GM18517 (cell line): ENCODE results near the gene PTPRJ.

Experiments
- ATAC-seq: cut with Tn5 transposase; IDR thresholded peaks from one replicate; pipeline ENCODE4 v1.9.1; 2021; ENCODE audit warnings: mild to moderate bottlenecking, moderate library complexity; ENCODE audit not compliant: unreplicated experiment

Gene PTPRJ

DNA sequence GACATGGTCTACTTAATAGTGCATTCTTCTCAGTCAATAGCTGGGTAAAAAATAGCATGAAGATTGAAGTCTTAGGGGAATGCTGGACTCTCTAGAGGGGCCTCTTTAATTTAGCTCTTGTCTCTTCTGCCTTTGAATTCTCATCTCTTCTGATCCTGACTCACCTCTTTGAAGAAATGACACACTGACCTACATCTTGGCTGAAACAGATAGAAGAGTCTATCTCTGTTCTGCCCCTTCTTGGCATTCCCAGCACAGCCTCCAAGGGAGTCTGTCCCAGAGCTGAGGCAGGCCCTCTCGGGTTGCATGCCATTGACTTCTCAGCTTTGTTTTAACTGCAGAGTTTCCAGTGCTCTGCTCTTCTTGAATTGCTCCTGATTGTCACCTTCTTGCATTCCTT lies 55.7 kb downstream of the PTPRJ start:
- ATAC-seq: no peak

DNA sequence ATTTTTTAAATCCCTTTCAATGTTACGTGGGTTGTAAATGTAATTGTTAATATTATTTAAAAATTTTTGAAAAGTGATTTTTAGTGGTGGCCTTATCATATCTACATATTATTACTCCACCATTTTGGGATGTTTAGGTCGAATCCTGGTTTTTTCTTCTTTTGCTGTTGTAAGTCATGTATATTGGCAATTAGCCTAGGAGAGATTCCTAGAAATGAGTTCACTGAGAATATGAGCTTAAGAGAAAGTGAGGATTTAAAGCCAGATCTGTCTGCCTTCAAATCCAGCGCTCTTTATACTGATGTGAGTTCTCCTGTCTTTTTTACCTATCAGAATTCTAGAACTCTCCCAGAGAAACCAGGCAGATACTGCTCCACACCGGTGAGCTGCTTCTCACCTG lies 56.1 kb downstream of the PTPRJ start:
- no peak for ATAC-seq

DNA sequence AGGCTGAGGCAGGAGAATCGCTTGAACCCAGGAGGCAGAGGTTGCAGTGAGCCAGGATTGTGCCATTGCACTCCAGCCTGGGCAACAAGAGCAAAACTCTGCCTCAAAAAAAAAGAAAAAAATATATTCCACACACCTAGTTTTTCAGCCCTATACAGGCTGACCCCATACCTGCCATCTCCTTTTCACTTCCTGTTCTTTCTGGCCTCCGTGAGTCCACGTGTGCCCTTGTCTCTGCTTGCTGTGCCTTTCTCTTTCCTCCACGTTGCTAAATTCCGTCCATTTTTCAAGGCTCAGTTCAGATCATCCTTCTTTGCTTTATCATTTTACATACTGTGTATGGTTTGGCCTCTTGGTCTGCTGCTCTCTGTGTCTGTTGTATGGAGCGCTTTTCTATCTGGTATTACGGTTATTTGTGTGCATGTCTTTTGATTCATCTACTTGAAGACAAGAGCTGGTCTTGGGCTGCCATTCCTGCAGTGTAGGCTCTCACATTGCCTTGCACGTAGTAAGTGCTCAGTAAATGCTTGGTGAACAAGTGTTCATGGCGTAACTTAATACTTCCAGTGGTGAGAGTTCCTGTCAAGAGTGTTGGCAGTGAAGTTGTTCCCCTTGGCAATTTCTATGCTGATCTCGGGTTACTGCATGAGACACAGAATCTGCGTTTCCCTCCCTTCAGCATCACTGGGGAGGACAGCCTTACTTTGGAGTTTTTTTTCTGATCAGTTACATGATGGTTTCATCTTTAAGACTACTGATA lies 57.5 kb downstream of the PTPRJ start:
- ATAC-seq: no peak

DNA sequence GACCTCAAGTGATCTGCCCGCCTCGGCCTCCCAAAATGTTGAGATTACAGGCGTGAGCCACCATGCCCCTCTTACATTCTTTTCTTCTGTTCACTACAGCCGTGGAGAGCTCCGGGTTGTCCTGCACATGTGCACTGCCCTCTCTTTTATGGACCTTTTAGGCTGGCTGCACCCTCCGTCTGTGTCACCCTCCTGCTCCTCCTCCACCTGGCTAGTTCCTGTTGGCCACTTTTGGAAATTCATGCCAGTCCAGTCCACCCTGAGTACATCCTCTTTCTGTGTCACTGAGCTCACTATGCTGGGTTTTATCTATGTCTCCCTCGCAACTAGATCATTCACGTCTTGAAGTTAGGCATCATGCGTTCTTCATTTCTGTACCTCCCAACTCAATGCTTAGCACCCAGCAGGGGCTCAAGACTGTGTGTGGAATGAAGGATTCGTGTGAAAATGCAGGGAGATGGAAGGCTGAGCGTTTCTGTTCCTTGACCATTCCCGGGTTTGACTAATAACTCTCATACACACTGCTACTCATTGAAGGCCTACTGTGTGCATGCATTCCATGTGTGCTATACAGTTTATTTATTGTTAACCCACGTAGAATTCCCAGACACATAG lies 60.6 kb downstream of the PTPRJ start:
- no peak for ATAC-seq

DNA sequence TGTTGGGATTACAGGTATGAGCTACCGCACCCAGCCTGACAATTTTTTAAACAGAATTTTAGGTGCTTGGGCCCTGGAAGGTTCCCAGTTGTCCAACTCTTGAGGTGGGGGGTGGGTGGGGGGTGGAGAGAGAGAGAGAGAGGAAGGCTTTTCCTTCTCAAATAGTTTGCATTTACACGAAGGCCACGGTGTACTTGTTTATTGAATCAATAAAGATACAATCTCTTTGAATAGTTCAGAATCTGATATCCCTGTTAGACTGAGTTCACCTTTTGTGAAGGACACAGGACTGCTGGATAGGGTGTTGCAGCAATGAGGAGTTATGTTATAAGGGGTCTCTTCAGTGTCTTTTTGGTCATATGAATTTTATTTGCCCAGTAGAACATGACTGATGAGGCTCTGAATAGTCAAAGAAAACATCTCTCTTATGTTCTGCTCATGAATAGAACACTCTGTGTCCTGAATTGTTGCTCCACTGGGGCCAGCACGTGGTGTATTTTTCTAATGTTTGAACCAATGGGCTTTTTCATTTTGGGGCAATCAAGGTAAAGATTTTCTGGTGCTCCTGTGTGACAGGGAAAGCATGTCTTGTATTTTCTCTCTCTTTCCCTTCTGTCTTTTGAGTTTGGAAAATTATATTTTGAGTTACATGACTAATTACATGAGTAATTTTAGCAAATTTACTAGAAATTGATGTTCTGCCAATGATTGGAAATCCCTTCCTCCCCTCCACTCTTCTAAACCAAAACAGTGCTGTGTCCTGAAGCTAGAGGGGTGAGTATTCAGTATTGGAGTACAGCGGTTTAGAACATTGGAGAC lies 61.7 kb downstream of the PTPRJ start:
- no peak for ATAC-seq

DNA sequence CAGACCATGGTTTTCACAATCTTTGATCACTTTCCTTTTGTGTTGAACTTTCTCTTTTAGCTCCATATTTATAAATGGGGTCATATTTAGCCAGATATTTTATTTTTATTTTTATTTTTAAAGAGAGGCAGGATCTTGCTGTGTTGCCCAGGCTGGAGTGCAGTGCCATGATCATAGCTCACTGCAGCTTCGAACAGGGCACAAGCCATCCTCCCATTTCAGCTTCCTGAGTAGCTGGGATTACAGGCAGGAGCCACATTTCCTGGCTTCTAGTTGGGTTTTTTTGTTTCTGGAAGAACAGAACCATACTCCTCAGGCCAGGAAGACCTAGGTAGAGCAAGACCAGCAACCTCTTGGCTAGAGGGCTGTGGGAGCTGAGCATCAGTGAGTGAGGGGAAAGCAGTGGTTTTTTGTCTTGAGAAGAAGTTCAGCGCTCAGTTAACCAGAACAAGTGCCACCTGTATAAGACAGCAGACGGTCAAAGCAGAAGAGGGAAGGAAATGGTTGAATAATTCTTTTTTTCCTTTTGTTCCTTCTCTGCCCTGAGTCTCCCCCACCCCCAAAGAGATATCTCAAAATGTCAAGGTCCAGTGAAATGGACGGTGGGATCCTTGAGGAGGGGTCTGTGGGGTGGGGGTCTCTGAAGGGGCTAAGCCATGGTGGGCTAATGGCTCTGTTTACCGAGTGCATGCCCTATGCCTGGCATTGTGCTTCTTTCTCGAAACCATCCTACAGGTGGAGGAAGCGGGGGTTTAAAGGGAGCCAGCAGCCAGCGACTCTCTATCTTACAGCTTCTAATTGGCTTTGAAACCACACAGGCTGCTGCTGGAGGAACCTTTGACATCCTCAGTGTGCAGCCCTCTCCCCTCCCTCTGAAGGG lies 63.0 kb downstream of the PTPRJ start:
- ATAC-seq: no peak

DNA sequence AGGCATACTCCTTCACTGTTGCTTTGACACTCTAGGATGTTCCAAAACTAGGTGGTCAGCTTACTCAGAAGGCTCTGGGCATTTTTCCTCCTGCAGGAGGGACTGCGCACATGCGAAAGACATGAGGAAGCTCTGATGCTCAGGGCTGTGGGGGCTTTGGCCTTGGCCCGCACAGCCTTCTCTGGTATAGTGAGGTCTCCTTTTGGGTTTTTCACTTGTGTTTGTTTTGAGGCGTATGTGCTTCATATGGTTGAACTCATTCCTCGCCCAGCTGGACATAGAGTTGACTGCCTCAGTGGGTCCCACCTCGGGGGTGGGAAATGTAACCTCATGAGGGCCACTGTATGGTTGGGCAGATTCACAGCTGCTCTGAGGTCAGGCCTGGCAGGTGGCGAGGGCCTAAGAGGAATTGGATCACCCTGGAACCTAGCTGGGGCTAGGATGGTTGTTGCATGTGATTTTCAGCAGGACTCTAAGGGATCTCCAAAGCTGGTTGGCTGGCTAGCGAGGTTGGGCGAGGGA lies 63.7 kb downstream of the PTPRJ start:
- no peak for ATAC-seq

DNA sequence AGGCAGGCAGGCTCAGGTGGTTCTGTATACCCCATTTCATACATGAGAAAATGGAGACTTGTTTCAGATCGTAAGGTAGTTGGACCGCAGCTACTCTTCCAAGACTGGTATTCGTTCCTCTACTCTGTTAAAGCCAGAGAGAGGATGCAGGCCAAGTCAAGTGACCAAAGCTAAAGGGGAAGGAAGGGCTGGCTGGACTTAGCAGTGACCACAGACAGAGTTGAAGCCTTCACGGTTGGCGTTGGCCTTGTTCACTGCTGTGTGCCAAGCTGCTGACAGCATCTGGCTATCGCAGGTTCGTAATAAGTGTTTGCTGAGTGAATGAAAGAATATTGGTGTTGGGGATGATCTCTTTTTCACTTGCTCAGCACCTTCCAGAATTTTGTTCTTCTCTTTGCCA lies 64.2 kb downstream of the PTPRJ start:
- no peak for ATAC-seq

DNA sequence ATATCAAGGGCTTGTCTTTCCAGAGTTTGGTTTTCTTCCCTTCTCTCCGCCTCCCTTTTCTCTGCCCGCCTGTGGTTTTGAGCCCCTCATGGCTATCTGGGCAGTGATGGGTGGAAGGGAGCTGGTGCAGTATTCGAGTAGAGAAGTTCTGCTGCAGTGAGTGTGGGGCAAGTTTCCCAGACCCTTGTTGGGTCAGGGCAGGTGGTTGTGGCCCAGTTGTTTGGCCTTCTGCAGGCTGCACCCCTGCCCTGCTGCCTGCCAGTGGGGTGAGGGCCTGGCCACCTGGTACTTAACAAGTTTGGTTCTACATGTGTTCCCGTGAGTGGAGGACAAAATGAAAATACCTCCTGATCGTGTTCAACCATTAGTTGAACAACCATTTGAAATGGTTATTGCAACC lies 65.2 kb downstream of the PTPRJ start:
- ATAC-seq: no peak

DNA sequence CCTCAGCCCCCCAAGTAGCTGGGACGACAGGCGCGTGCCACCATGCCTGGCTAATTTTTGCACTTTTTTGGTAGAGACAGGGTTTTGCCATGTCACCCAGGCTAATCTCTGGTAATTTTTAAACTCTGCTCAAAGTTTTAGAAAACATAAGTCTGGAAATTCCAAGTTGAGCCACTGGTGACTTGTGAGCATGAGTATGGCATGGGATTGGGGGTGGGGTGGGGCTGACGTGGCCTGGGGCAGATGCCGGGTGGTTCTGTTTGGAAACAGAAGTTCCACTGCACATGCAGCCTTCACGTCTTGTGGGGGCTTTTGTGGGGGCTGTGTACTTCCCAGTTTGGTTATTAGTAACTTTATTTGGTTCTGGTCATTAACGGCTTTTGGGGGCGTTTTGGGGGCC lies 67.3 kb downstream of the PTPRJ start:
- no peak for ATAC-seq

DNA sequence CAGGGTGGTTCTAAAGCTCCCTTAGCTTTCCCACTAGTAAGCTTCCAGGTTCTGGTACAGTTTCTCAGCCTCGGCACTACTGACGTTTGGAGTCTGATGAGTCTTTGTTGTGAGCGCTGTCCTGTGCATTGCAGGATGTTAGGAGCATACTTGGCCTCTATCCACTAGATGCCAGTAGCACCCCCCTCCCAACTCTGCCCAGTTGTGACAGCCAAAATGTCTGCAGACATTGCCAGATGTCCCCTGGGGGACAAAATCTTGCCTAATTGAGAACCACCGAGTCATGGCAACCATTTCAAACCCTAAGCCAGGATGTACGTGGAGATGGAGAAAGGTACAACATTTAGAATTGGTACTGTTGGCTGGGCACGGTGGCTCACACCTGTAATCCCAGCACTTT lies 68.7 kb downstream of the PTPRJ start:
- no peak for ATAC-seq

DNA sequence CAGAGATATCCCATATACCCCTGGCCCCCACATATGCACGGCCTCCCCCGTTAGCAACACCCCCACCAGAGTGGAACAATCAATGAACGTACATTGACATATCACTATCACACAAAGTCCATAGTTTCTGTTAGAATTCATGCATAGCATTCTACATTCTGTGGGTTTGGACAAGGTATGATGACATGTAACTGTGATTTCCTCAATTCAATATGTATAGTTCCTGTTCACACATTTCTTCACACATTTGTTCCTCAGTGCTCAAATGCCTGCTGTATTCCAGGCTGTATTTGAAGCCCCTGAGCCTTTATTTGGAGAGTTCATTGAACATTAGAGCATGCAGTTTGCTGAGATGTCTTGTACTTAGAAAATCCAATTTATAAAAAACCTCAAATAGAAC lies 69.9 kb downstream of the PTPRJ start:
- no peak for ATAC-seq

DNA sequence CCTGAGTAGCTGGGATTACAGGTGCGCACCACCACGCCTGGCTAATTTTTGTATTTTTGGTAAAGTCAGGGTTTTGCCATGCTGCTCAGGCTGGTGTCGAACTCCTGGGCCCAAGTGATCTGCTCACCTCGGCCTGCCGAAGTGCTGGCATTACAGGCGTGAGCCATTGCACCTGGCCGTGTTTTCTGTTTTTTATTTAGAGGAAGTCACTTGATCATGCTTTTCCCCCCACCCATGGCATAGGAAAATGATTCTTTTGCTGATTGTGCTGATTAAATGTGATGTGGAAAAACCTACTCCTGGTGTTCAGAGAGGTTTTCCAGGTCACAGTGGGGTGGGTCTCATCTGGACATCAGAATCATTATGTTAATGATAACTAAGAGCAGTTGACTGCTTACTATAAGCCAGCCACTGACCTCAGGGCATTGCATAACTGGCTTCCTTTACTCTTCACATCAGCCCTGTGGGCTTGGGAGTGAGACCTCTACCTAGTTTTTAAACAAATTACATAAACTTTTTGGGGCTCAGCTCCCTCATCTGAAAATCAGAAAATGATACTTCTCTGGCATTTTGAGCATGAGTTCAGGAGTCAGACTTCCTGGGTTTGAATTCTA lies 71.0 kb downstream of the PTPRJ start:
- no peak for ATAC-seq

DNA sequence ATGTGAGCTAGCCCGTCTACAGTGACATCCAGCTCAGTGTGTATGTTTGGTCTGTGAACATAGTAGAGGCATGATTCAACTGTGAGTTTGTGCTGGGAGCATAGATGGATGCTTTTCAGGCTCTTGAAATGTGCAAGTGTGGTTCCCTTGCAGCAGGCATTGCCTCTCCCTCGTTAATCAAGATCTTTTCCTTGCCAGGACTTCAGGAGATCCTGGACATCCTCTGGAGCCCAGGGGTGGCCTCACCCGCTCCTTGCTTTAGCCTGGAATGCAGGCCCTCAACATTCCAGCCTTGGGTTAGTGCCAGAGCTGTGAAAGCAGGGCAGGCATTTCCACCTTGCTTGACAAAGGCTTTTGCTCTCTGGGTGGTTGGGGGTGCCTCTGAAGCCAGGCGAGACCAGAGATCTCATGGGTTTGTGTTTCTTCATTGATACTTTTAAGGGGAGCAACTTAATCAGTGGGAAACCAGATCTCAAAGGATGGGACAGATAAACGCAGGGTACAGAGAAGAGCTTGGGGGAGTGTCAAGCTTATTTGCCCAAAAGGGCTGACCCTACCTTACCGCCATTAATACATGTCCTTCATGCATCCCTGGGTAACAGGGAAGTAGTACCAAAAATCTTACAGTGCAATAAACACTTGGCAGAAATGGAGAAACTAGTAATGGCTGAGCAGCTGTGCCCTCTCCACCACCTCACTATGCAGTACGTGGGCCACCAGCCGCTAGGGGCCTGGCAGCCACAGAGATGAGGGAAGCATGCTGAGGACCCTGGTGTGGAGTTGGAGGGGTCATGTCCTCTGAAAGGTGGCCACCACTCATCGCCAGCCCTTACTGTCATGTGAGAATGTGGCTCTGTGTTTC lies 72.1 kb downstream of the PTPRJ start:
- no peak for ATAC-seq

DNA sequence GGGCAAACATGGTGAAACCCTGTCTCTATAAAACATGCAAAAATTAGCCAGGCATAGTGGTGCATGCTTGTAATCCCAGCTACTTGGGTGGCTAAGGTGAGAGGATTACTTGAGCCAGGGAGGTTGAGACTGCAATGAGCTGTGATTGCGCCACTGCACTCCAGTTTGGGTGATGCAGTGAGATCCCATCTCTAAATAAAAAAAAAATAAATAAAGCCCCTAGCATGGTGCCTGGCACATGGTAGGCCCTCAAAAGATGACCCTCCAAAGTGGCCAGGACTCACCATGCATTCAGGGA lies 74.6 kb downstream of the PTPRJ start:
- ATAC-seq: no peak

DNA sequence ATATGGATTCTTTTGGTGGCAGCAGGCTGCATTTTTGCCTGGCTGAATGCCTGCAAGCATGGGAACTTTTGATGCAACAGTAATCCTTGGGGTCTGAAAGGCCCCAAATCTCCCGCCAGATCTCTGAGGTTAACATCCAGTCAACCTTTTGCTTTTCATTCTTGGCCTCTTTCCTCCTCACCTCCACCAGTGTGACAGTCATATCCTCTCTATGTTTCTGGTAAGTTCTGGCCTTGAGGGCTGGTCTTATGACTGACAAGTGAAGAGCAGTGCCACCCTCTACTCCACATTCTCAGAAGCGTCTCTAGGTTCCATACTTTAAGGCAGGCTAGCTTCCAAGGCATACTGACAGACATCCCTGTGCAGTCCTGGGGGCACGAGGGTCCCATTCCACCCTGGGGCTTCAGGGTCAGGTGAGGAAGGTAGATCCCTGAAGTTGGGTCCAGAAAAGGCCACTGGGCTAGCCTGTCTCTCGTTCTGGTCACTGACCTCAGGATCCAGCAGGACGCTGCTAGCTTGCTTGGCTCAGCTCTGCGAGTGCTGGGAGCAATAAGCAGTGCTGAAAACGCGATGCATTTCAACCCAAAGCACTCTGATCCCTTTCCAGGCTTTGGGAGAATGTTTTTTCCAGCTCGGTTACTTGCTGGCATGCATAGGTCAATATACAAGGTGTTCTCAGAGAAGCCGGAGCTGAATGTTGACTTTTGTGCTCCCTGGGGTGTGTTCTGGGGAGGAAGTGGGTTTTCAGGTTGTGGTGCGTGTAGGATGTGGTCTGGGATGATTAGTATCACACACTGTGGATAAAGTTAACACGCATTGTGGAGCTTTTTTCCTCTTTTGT lies 75.2 kb downstream of the PTPRJ start:
- ATAC-seq: no peak

DNA sequence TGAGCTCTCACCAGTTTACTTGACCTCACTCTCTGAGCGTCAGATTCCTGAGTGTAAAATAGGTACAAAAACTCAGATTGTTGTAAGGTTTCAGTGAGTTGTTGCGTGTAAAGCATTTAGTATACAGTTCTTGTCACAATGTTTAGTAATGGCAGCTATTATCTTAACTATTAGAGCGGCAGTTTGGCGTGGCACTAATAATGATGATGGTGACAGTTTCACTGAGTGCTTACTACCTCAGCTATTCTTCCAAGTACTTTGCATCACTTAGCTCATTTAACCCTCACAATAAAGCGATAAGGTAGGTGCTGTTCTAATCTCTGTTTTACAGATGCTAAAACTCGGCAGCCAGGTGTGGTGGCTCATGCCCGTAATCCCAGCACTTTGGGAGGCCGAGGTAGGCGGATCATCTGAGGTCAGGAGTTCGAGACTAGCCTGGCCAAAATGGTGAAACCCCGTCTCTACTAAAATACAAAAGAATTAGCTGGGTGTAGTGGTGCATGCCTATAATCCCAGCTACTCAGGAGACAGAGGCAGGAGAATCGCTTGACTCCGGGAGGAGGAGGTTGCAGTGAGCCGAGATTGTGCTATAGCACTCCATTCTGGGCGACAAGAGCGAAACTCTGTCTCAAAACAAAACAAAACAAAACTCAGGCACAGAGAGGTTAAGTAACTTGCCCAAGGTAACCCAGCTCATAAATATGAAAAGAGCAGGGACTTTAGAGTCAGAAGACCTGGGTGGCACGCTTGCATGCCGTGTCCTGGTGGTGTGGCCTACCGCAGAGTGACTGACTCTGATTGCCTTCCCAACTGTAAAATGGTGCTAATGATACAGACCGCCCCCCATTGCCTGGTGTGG lies 76.2 kb downstream of the PTPRJ start:
- ATAC-seq: no peak

DNA sequence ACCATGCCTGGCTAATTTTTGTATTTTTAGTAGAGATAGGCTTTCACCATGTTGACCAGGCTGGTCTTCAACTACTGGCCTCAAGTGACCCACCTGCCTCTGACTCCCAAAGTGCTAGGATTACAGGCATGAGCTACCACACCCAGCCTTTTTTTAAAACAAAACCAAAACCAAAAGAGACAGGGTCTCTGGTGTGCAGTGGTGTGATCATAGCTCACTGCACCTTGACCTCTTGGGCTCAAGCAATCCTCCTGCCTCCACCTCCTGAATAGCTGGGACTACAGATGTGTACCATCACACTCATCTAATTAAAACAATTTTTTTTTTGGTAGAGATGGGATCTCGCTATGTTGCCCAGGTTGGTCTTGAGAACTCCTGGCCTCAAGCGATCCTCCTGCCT lies 77.7 kb downstream of the PTPRJ start:
- ATAC-seq: no peak
